T-cell (primary cell): ENCODE data around the gene LRRC36. TPM values are rescaled to one million over a fixed set of nuclear protein-coding genes. Genes with fewer than 3 reads are reported as not detected.
"Not testable (repeated sequence)": the region's sequence is repeated elsewhere in the genome, so short reads cannot be mapped to it uniquely, and the experiment has no call there.

Experiments used
- ATAC-seq, 4 experiments: fragments of 200-7000 bp in 3 of 4; fragments of 150-1000 bp in 1 of 4; cut with Tn5 transposase; replicated peaks in 1 of 4; 1 replicate in 3 of 4; 2 replicates in 1 of 4; pipeline ENCODE4 v1.10.0; 2021; ENCODE audit warnings: moderate library complexity in 3 of 4, mild to moderate bottlenecking in 2 of 4, moderate number of reproducible peaks in 1 of 4
- CTCF ChIA-PET, 2 donors: fragments of 300-600 bp; sonication (Branson Sonifier 250); formaldehyde crosslinking; loops; one replicate each; lab custom pipeline; 2022; ENCODE audit warnings: antibody characterized with exemption in 2 of 2; lab: Charles Lee
- POLR2A ChIA-PET, 2 donors: fragments of 300-600 bp; sonication (Branson Sonifier 250); formaldehyde crosslinking; loops; one replicate each; lab custom pipeline; 2022; ENCODE audit warnings: antibody characterized with exemption in 2 of 2; lab: Charles Lee
- DNase-seq, 35 experiments: peaks; one replicate each; pipeline versions ENCODE4 v3.0.0 to v3.0.0-alpha.2; 2013 to 2023
- H3K27ac ChIP-seq: one replicate; pipeline ENCODE4 v1.5.1; 2013; ENCODE audit warnings: low read length
- H3K27me3 ChIP-seq, 2 experiments: replicated peaks in 1 of 2; 1 replicate in 1 of 2; 2 replicates in 1 of 2; pipeline versions ENCODE4 v1.6.1 to v1.7.0; 2013; ENCODE audit warnings: low read length in 1 of 2, mixed read lengths in 1 of 2; ENCODE audit not compliant: control insufficient read depth in 2 of 2, insufficient read depth in 2 of 2; ENCODE audit errors: extremely low read depth in 1 of 2
- H3K36me3 ChIP-seq, 2 donors: 1 replicate in 1 of 2; 2 replicates in 1 of 2; pipeline versions ENCODE4 v1.6.1 to v1.7.0; 2013; ENCODE audit warnings: low read length in 1 of 2; ENCODE audit not compliant: control insufficient read depth in 2 of 2, insufficient read depth in 1 of 2; ENCODE audit errors: extremely low read depth in 1 of 2
- H3K4me1 ChIP-seq, 2 experiments: 1 replicate in 1 of 2; 2 replicates in 1 of 2; pipeline versions ENCODE4 v1.6.1 to v1.7.0; 2013; ENCODE audit warnings: low read length in 2 of 2, mixed read lengths in 1 of 2; ENCODE audit not compliant: insufficient read depth in 2 of 2, control insufficient read depth in 1 of 2; ENCODE audit errors: extremely low read depth in 1 of 2
- H3K4me3 ChIP-seq, 2 donors: 1 replicate in 1 of 2; 2 replicates in 1 of 2; pipeline versions ENCODE4 v1.5.1 to v1.7.0; 2013; ENCODE audit warnings: mild to moderate bottlenecking in 2 of 2, low read length in 1 of 2, moderate library complexity in 1 of 2; ENCODE audit not compliant: control insufficient read depth in 1 of 2; ENCODE audit errors: extremely low read depth in 1 of 2
- H3K9me3 ChIP-seq: 2 replicates; pipeline ENCODE4 v1.7.0; 2013
- H3K27ac Mint-ChIP-seq, 2 donors: one replicate each; pipeline ENCODE4 v1.8.0; 2020 to 2021; ENCODE audit warnings: mild to moderate bottlenecking in 2 of 2, mixed read lengths in 2 of 2
- H3K27me3 Mint-ChIP-seq, 2 donors: one replicate each; pipeline ENCODE4 v1.8.0; 2021 to 2022; ENCODE audit warnings: mixed read lengths in 2 of 2
- H3K36me3 Mint-ChIP-seq: one replicate; pipeline ENCODE4 v1.8.0; 2021; ENCODE audit warnings: mixed read lengths
- H3K4me1 Mint-ChIP-seq, 3 donors: one replicate each; pipeline ENCODE4 v1.8.0; 2020 to 2022; ENCODE audit warnings: mixed read lengths in 3 of 3, mild to moderate bottlenecking in 1 of 3
- H3K4me3 Mint-ChIP-seq, 3 donors: one replicate each; pipeline ENCODE4 v1.8.0; 2020 to 2022; ENCODE audit warnings: mild to moderate bottlenecking in 3 of 3, mixed read lengths in 3 of 3, moderate library complexity in 3 of 3
- H3K9me3 Mint-ChIP-seq, 3 donors: one replicate each; pipeline ENCODE4 v1.8.0; 2020 to 2022; ENCODE audit warnings: mixed read lengths in 3 of 3
- WGBS: methylation state at CpG from one replicate; pipeline ENCODE4 v1.1.5; 2013; ENCODE audit warnings: missing lambda C conversion rate; ENCODE audit not compliant: insufficient coverage; 5-methylcytosine and 5-hydroxymethylcytosine counted together
- total RNA-seq, 35 experiments: library from RNA in 6 of 35; stranded (reverse) in 6 of 35; fragments of 120-200 nt in 1 of 35; gene quantifications; one replicate each; pipeline versions ENCODE4 v1.2.1 to v1.2.4 and lab custom pipeline; 2013 to 2026

LRRC36 gene
- total RNA-seq, 5 donors from 2014 or later (not counting 1 experiment from before 2014, with no cell fraction given): not detected

- ChIA-PET POLR2A (no interaction called here), CTCF (interaction anchor here in 1 of 2 donors (0.5 kb wide), 1 partner anchor 33 kb away, joined by 7 read pairs; no protein-coding TSS in a partner anchor)
- no peaks in the 10 kb centered on the region for H3K36me3 Mint-ChIP-seq
- Histone ChIP-seq H3K27ac (no peak overlapping the region), H3K27me3 (no peaks in the 10 kb centered on the region), H3K4me1 (no peaks in the 10 kb centered on the region), H3K9me3 (no peaks in the 10 kb centered on the region), H3K36me3 (no peaks in the 10 kb centered on the region), H3K4me3 (no peak overlapping the region)
- H3K27ac Mint-ChIP-seq: no peak overlapping the region
- ATAC-seq (no peak), DNase-seq (no peak)
- H3K4me1 Mint-ChIP-seq: no peaks in the 10 kb centered on the region
- no peaks in the 10 kb centered on the region for H3K9me3 Mint-ChIP-seq
- no CpG with 5 or more reads among the region's 1 CpG for WGBS
- H3K4me3 Mint-ChIP-seq: no peak overlapping the region
- H3K27me3 Mint-ChIP-seq: peaks cover 0 to 1% of the 10 kb centered on the region in 2 donors
Observed at GRCh38 chr16:67350324-67350723, 23.7 kb downstream of the LRRC36 start.

GRCh38 chr16:67352463-67352862, 25.8 kb downstream of the LRRC36 start:
- H3K27ac Mint-ChIP-seq, H3K4me1 ChIP-seq, H3K4me3 ChIP-seq, DNase-seq, H3K27ac ChIP-seq, H3K4me3 Mint-ChIP-seq, H3K27me3 Mint-ChIP-seq, H3K9me3 ChIP-seq, H3K27me3 ChIP-seq, POLR2A ChIA-PET, H3K4me1 Mint-ChIP-seq, H3K36me3 ChIP-seq, ATAC-seq, H3K9me3 Mint-ChIP-seq, H3K36me3 Mint-ChIP-seq: not testable (repeated sequence)
- no CpG with 5 or more reads among the region's 3 CpGs for WGBS
- CTCF ChIA-PET: interaction anchor here in 1 of 2 donors (1.3 kb wide), 1 partner anchor 49 kb away, joined by 3 read pairs; no protein-coding TSS in a partner anchor

GRCh38 chr16:67356396-67356795, 29.8 kb downstream of the LRRC36 start:
- POLR2A ChIA-PET: no interaction called here
- H3K4me1 ChIP-seq: no peaks in the 10 kb centered on the region
- no peaks in the 10 kb centered on the region for H3K4me1 Mint-ChIP-seq
- H3K27me3 Mint-ChIP-seq: peaks cover 5 to 9% of the 10 kb centered on the region in 2 donors
- no peak overlapping the region for H3K27ac ChIP-seq
- H3K4me3 ChIP-seq: no peak overlapping the region
- no peak overlapping the region for H3K27ac Mint-ChIP-seq
- DNase-seq: no peak
- no peak overlapping the region for H3K4me3 Mint-ChIP-seq
- no peaks in the 10 kb centered on the region for H3K9me3 Mint-ChIP-seq
- no peaks in the 10 kb centered on the region for H3K36me3 ChIP-seq
- H3K27me3 ChIP-seq: peaks cover 0 to 3% of the 10 kb centered on the region in 2 experiments
- 100% methylated on average over 2 of the region's 3 CpGs for WGBS
- ATAC-seq: no peak
- H3K36me3 Mint-ChIP-seq: no peaks in the 10 kb centered on the region
- CTCF ChIA-PET: interaction anchor here in 1 of 2 donors (0.6 kb wide), 1 partner anchor 35 kb away, joined by 3 read pairs; no protein-coding TSS in a partner anchor
- no peaks in the 10 kb centered on the region for H3K9me3 ChIP-seq

- no peak for ATAC-seq
- Histone ChIP-seq H3K36me3 (no peaks in the 10 kb centered on the region), H3K27me3 (peaks cover 0 to 3% of the 10 kb centered on the region in 2 experiments), H3K9me3 (no peaks in the 10 kb centered on the region), H3K4me1 (no peaks in the 10 kb centered on the region), H3K4me3 (no peak overlapping the region), H3K27ac (no peak overlapping the region)
- WGBS: 70% methylated on average over 3 of the region's 4 CpGs
- no peaks in the 10 kb centered on the region for H3K36me3 Mint-ChIP-seq
- no peak overlapping the region for H3K27ac Mint-ChIP-seq
- DNase-seq: no peak
- no peaks in the 10 kb centered on the region for H3K9me3 Mint-ChIP-seq
- POLR2A ChIA-PET: interaction anchor here in 1 of 2 donors (0.7 kb wide), 1 partner anchor 326 kb away, joined by 5 read pairs; no protein-coding TSS in a partner anchor
- CTCF ChIA-PET: interaction anchor here in 1 of 2 donors (0.7 to 1.1 kb wide), 2 partner anchors 11 to 43 kb away, joined by 3 read pairs; no protein-coding TSS in a partner anchor
- no peaks in the 10 kb centered on the region for H3K4me1 Mint-ChIP-seq
- no peak overlapping the region for H3K4me3 Mint-ChIP-seq
- peaks cover 5 to 9% of the 10 kb centered on the region in 2 donors for H3K27me3 Mint-ChIP-seq
Observed at GRCh38 chr16:67357561-67357960, 30.9 kb downstream of the LRRC36 start.

- H3K36me3 Mint-ChIP-seq, H3K4me3 ChIP-seq, H3K9me3 Mint-ChIP-seq, H3K27ac Mint-ChIP-seq, H3K4me3 Mint-ChIP-seq, POLR2A ChIA-PET, H3K9me3 ChIP-seq, CTCF ChIA-PET, H3K27ac ChIP-seq, H3K36me3 ChIP-seq, H3K27me3 Mint-ChIP-seq, DNase-seq, ATAC-seq, H3K27me3 ChIP-seq, H3K4me1 ChIP-seq: not testable (repeated sequence)
- peaks cover 7 to 11% (median 9%) of the 10 kb centered on the region in 3 donors for H3K4me1 Mint-ChIP-seq
- 93% methylated on average over 6 of the region's 8 CpGs for WGBS
Observed at GRCh38 chr16:67359540-67360269, 33.1 kb downstream of the LRRC36 start.

- no peak for DNase-seq
- H3K4me3 ChIP-seq: no peak overlapping the region
- Mint-ChIP-seq H3K36me3 (no peaks in the 10 kb centered on the region), H3K9me3 (no peaks in the 10 kb centered on the region), H3K4me1 (peaks cover 13 to 24% (median 18%) of the 10 kb centered on the region in 3 donors), H3K27me3 (peaks cover 1 to 5% of the 10 kb centered on the region in 2 donors), H3K4me3 (no peak overlapping the region), H3K27ac (no peak overlapping the region)
- peaks cover 0 to 3% of the 10 kb centered on the region in 2 experiments for H3K27me3 ChIP-seq
- no peak overlapping the region for H3K27ac ChIP-seq
- ChIA-PET POLR2A (no interaction called here), CTCF (no interaction called here)
- WGBS: 60% methylated on average over 1 of the region's 3 CpGs
- H3K9me3 ChIP-seq: no peaks in the 10 kb centered on the region
- peaks cover 0 to 12% of the 10 kb centered on the region in 2 experiments for H3K4me1 ChIP-seq
- no peak for ATAC-seq
- no peaks in the 10 kb centered on the region for H3K36me3 ChIP-seq
Observed at GRCh38 chr16:67361038-67361437, 34.4 kb downstream of the LRRC36 start.
